SJCRH30 (cell line): Measurements from ENCODE around the gene PEX10. TPM values are rescaled to one million over a fixed set of nuclear protein-coding genes. Genes with fewer than 3 reads are reported as not detected.

Experiments
- DNase-seq, 2 experiments: peaks; one replicate each; pipeline ENCODE4 v3.0.0-alpha.2; 2015 to 2020
- H3K27ac ChIP-seq: fragments of 250-450 bp; sonication (Bioruptor Pico); 2 replicates; pipeline ENCODE4 v1.5.1; 2020; ENCODE audit warnings: mild to moderate bottlenecking, moderate library complexity
- H3K27me3 ChIP-seq: fragments of 250-450 bp; sonication (Bioruptor Pico); 2 replicates; pipeline ENCODE4 v1.5.1; 2020; ENCODE audit warnings: mild to moderate bottlenecking, moderate library complexity
- H3K36me3 ChIP-seq: fragments of 250-450 bp; sonication (Bioruptor Pico); 2 replicates; pipeline ENCODE4 v1.5.1; 2020; ENCODE audit warnings: mild to moderate bottlenecking, moderate library complexity
- H3K4me1 ChIP-seq: fragments of 250-450 bp; sonication (Bioruptor Pico); 2 replicates; pipeline ENCODE4 v1.5.1; 2020; ENCODE audit warnings: mild to moderate bottlenecking, moderate library complexity
- H3K4me3 ChIP-seq: fragments of 250-450 bp; sonication (Bioruptor Pico); 2 replicates; pipeline ENCODE4 v1.5.1; 2020; ENCODE audit warnings: mild to moderate bottlenecking, moderate library complexity
- H3K9me3 ChIP-seq: fragments of 250-450 bp; sonication (Bioruptor Pico); replicated peaks from 2 replicates; pipeline ENCODE4 v1.5.1; 2020; ENCODE audit warnings: mild to moderate bottlenecking, moderate library complexity
- total RNA-seq: library from RNA; depleted of rRNA; stranded (reverse); fragments of >200 nt; shearing (Covaris generic); gene quantifications from 2 replicates; pipeline ENCODE4 v1.2.3, GENCODE V29; 2014

The PEX10 gene
- total RNA-seq, 1 experiment from 2014 or later = 32.7 TPM

GRCh38 chr1:2408456-2408855 lies 3.9 kb downstream of the PEX10 start:
- peaks cover 29% of the 10 kb centered on the region for H3K36me3 ChIP-seq
- DNase-seq = no peak
- no peaks in the 10 kb centered on the region; the same call in 1 of the 2 replicates for H3K4me1 ChIP-seq
- no peaks in the 10 kb centered on the region for H3K27me3 ChIP-seq
- no peak overlapping the region for H3K27ac ChIP-seq
- no peaks in the 10 kb centered on the region for H3K9me3 ChIP-seq
- no peak overlapping the region for H3K4me3 ChIP-seq

- Histone ChIP-seq H3K9me3 (no peaks in the 10 kb centered on the region), H3K36me3 (peaks cover 34% of the 10 kb centered on the region), H3K27me3 (no peaks in the 10 kb centered on the region), H3K27ac (no peak overlapping the region), H3K4me3 (no peak overlapping the region), H3K4me1 (no peaks in the 10 kb centered on the region; the same call in 1 of the 2 replicates)
- DNase-seq = no peak
Measured at GRCh38 chr1:2407991-2408275, 4.4 kb downstream of the PEX10 start.

- Histone ChIP-seq H3K4me3 (no peak overlapping the region), H3K27me3 (no peaks in the 10 kb centered on the region), H3K4me1 (no peaks in the 10 kb centered on the region), H3K9me3 (no peaks in the 10 kb centered on the region), H3K27ac (no peak overlapping the region), H3K36me3 (peaks cover 40% of the 10 kb centered on the region)
- no peak for DNase-seq
Measured at GRCh38 chr1:2407166-2407990, 5.0 kb downstream of the PEX10 start.

GRCh38 chr1:2406451-2407041 lies 5.8 kb downstream of the PEX10 start:
- Histone ChIP-seq H3K4me3 (no peak overlapping the region), H3K27ac (no peak overlapping the region), H3K4me1 (no peaks in the 10 kb centered on the region), H3K9me3 (no peaks in the 10 kb centered on the region), H3K27me3 (no peaks in the 10 kb centered on the region), H3K36me3 (peaks cover 47% of the 10 kb centered on the region)
- DNase-seq = peak in 1 of 2 experiments; percentile 36

GRCh38 chr1:2405588-2406295 lies 6.6 kb downstream of the PEX10 start:
- Histone ChIP-seq H3K27ac (no peak overlapping the region), H3K9me3 (no peaks in the 10 kb centered on the region), H3K4me3 (no peak overlapping the region), H3K27me3 (no peaks in the 10 kb centered on the region), H3K4me1 (no peaks in the 10 kb centered on the region), H3K36me3 (peaks cover 51% of the 10 kb centered on the region)
- DNase-seq = no peak

- Histone ChIP-seq H3K27me3 (no peaks in the 10 kb centered on the region), H3K36me3 (peaks cover 59% of the 10 kb centered on the region), H3K27ac (no peak overlapping the region), H3K4me1 (no peaks in the 10 kb centered on the region), H3K4me3 (no peak overlapping the region), H3K9me3 (no peaks in the 10 kb centered on the region)
- DNase-seq = no peak
Measured at GRCh38 chr1:2404890-2405511, 7.4 kb downstream of the PEX10 start.

GRCh38 chr1:2404142-2404889 lies 8.0 kb downstream of the PEX10 start:
- Histone ChIP-seq H3K9me3 (no peaks in the 10 kb centered on the region), H3K4me3 (no peak overlapping the region), H3K27me3 (no peaks in the 10 kb centered on the region), H3K36me3 (peaks cover 65% of the 10 kb centered on the region), H3K4me1 (no peaks in the 10 kb centered on the region), H3K27ac (no peak overlapping the region)
- DNase-seq = no peak

GRCh38 chr1:2403273-2403672 lies 9.1 kb downstream of the PEX10 start:
- no peak overlapping the region for H3K27ac ChIP-seq
- no peaks in the 10 kb centered on the region for H3K4me1 ChIP-seq
- DNase-seq = no peak
- H3K9me3 ChIP-seq = no peaks in the 10 kb centered on the region
- no peak overlapping the region for H3K4me3 ChIP-seq
- no peaks in the 10 kb centered on the region for H3K27me3 ChIP-seq
- peaks cover 76% of the 10 kb centered on the region for H3K36me3 ChIP-seq

GRCh38 chr1:2402420-2402819 lies 9.9 kb downstream of the PEX10 start:
- Histone ChIP-seq H3K4me3 (no peak overlapping the region), H3K27ac (no peak overlapping the region), H3K27me3 (no peaks in the 10 kb centered on the region), H3K4me1 (no peaks in the 10 kb centered on the region), H3K36me3 (peaks cover 82% of the 10 kb centered on the region), H3K9me3 (no peaks in the 10 kb centered on the region)
- no peak for DNase-seq

- Histone ChIP-seq H3K4me1 (no peaks in the 10 kb centered on the region), H3K9me3 (no peaks in the 10 kb centered on the region), H3K27me3 (no peaks in the 10 kb centered on the region), H3K27ac (no peak overlapping the region), H3K36me3 (peaks cover 90% of the 10 kb centered on the region), H3K4me3 (no peak overlapping the region)
- no peak for DNase-seq
Measured at GRCh38 chr1:2400950-2401649, 11.3 kb downstream of the PEX10 start.

GRCh38 chr1:2400576-2400909 lies 11.8 kb downstream of the PEX10 start:
- H3K36me3 ChIP-seq = peaks cover 89% of the 10 kb centered on the region
- H3K4me1 ChIP-seq = no peaks in the 10 kb centered on the region
- no peaks in the 10 kb centered on the region for H3K27me3 ChIP-seq
- DNase-seq = no peak
- H3K9me3 ChIP-seq = no peaks in the 10 kb centered on the region
- no peak overlapping the region for H3K27ac ChIP-seq
- no peak overlapping the region for H3K4me3 ChIP-seq

- Histone ChIP-seq H3K27ac (no peak overlapping the region), H3K27me3 (no peaks in the 10 kb centered on the region), H3K9me3 (no peaks in the 10 kb centered on the region), H3K4me1 (no peaks in the 10 kb centered on the region), H3K36me3 (peaks cover 83% of the 10 kb centered on the region), H3K4me3 (no peak overlapping the region)
- no peak for DNase-seq
Measured at GRCh38 chr1:2399890-2400575, 12.3 kb downstream of the PEX10 start.

- DNase-seq = no peak
- no peaks in the 10 kb centered on the region for H3K4me1 ChIP-seq
- H3K27me3 ChIP-seq = no peaks in the 10 kb centered on the region
- H3K27ac ChIP-seq = no peak overlapping the region
- H3K9me3 ChIP-seq = no peaks in the 10 kb centered on the region
- H3K36me3 ChIP-seq = peaks cover 74% of the 10 kb centered on the region
- H3K4me3 ChIP-seq = no peak overlapping the region
Measured at GRCh38 chr1:2398871-2399270, 13.5 kb downstream of the PEX10 start.
